GM18907 (cell line): ENCODE data around the gene KIAA2012.

ENCODE experiments used
- ATAC-seq: cut with Tn5 transposase; IDR thresholded peaks from one replicate; pipeline ENCODE4 v1.9.1; 2021; ENCODE audit warnings: mild to moderate bottlenecking, moderate library complexity; ENCODE audit not compliant: unreplicated experiment

KIAA2012 gene

GRCh38 chr2:202147775-202148174, 74.7 kb downstream of the KIAA2012 start:
- no peak for ATAC-seq

- no peak for ATAC-seq
Observed at GRCh38 chr2:202148515-202149154, 75.6 kb downstream of the KIAA2012 start.

GRCh38 chr2:202149155-202149762, 76.2 kb downstream of the KIAA2012 start:
- no peak for ATAC-seq

- no peak for ATAC-seq
Observed at GRCh38 chr2:202149936-202150335, 76.9 kb downstream of the KIAA2012 start.

- ATAC-seq = no peak
Observed at GRCh38 chr2:202152104-202152715, 79.2 kb downstream of the KIAA2012 start.

- ATAC-seq = no peak
Observed at GRCh38 chr2:202154613-202155012, 81.6 kb downstream of the KIAA2012 start.

- ATAC-seq = no peak
Observed at GRCh38 chr2:202157211-202157990, 84.3 kb downstream of the KIAA2012 start.

GRCh38 chr2:202158796-202159195, 85.7 kb downstream of the KIAA2012 start:
- ATAC-seq = no peak

- no peak for ATAC-seq
Observed at GRCh38 chr2:202161151-202161835, 88.2 kb downstream of the KIAA2012 start.

- ATAC-seq = no peak
Observed at GRCh38 chr2:202164411-202164810, 91.4 kb downstream of the KIAA2012 start.

- no peak for ATAC-seq
Observed at GRCh38 chr2:202165208-202165607, 92.2 kb downstream of the KIAA2012 start.

- no peak for ATAC-seq
Observed at GRCh38 chr2:202165945-202166344, 92.9 kb downstream of the KIAA2012 start.

- ATAC-seq = no peak
Observed at GRCh38 chr2:202169131-202169530, 96.1 kb downstream of the KIAA2012 start.

- ATAC-seq = no peak
Observed at GRCh38 chr2:202169832-202170424, 96.9 kb downstream of the KIAA2012 start.

GRCh38 chr2:202171241-202171825, 98.3 kb downstream of the KIAA2012 start:
- ATAC-seq = no peak

GRCh38 chr2:202172439-202173211, 99.6 kb downstream of the KIAA2012 start:
- ATAC-seq = peak; percentile 77

GRCh38 chr2:202178346-202178958, 105.4 kb downstream of the KIAA2012 start:
- ATAC-seq = no peak

- ATAC-seq = no peak
Observed at GRCh38 chr2:202184557-202184956, 111.5 kb downstream of the KIAA2012 start.

- no peak for ATAC-seq
Observed at GRCh38 chr2:202185156-202185555, 112.1 kb downstream of the KIAA2012 start.
